GM21447 (cell line): ENCODE data around the gene BRIP1.
"Not testable (repeated sequence)": the region's sequence is repeated elsewhere in the genome, so short reads cannot be mapped to it uniquely, and the experiment has no call there.

Source experiments
- ATAC-seq: cut with Tn5 transposase; IDR thresholded peaks from one replicate; pipeline ENCODE4 v1.9.1; 2021; ENCODE audit not compliant: unreplicated experiment

BRIP1 gene

GRCh38 chr17:61702450-61702849 is 160.9 kb downstream of the BRIP1 start:
- no peak for ATAC-seq

- no peak for ATAC-seq
Observed at GRCh38 chr17:61701978-61702377, 161.3 kb downstream of the BRIP1 start.

GRCh38 chr17:61701334-61701733 is 162.0 kb downstream of the BRIP1 start:
- ATAC-seq, result no peak

GRCh38 chr17:61700252-61700651 is 163.1 kb downstream of the BRIP1 start:
- no peak for ATAC-seq

- no peak for ATAC-seq
Observed at GRCh38 chr17:61699694-61700093, 163.6 kb downstream of the BRIP1 start.

GRCh38 chr17:61699032-61699431 is 164.3 kb downstream of the BRIP1 start:
- no peak for ATAC-seq

- ATAC-seq, result no peak
Observed at GRCh38 chr17:61698244-61698643, 165.1 kb downstream of the BRIP1 start.

GRCh38 chr17:61695779-61696337 is 167.5 kb downstream of the BRIP1 start:
- no peak for ATAC-seq

GRCh38 chr17:61694095-61694494 is 169.2 kb downstream of the BRIP1 start:
- ATAC-seq, result no peak

GRCh38 chr17:61689610-61690180 is 173.6 kb downstream of the BRIP1 start:
- no peak for ATAC-seq

GRCh38 chr17:61687769-61688168 is 175.6 kb downstream of the BRIP1 start:
- no peak for ATAC-seq

- ATAC-seq, result no peak
Observed at GRCh38 chr17:61686113-61686512, 177.2 kb downstream of the BRIP1 start.

- ATAC-seq, result no peak
Observed at GRCh38 chr17:61684818-61685217, 178.5 kb downstream of the BRIP1 start.

GRCh38 chr17:61684172-61684571 is 179.2 kb downstream of the BRIP1 start:
- ATAC-seq, result no peak

- no peak for ATAC-seq
Observed at GRCh38 chr17:61683466-61683865, 179.9 kb downstream of the BRIP1 start.

- no peak for ATAC-seq
Observed at GRCh38 chr17:61680921-61681320, 182.4 kb downstream of the BRIP1 start.

- no peak for ATAC-seq
Observed at GRCh38 chr17:61678339-61678738, 185.0 kb downstream of the BRIP1 start.

GRCh38 chr17:61677150-61677811 is 186.0 kb downstream of the BRIP1 start:
- ATAC-seq, result not testable (repeated sequence)

- not testable (repeated sequence) for ATAC-seq
Observed at GRCh38 chr17:61676522-61676921, 186.8 kb downstream of the BRIP1 start.

- ATAC-seq, result not testable (repeated sequence)
Observed at GRCh38 chr17:61674609-61675008, 188.7 kb downstream of the BRIP1 start.

- ATAC-seq, result not testable (repeated sequence)
Observed at GRCh38 chr17:61673019-61673897, 190.1 kb downstream of the BRIP1 start.

- ATAC-seq, result no peak
Observed at GRCh38 chr17:61672140-61672539, 191.2 kb downstream of the BRIP1 start.
